Occipital lobe (tissue), 2 donors: Measurements from ENCODE around the gene ABHD12B. TPM values are rescaled to one million over a fixed set of nuclear protein-coding genes. Genes with fewer than 3 reads are reported as not detected.
"Not testable (repeated sequence)": the region's sequence is repeated elsewhere in the genome, so short reads cannot be mapped to it uniquely, and the experiment has no call there.

Experiments used
- DNase-seq: peaks from one replicate; lab custom pipeline; 2025; lab: John Stamatoyannopoulos, UW
- total RNA-seq: library from RNA; depleted of rRNA; stranded (reverse); fragments of >200 nt; gene quantifications from one replicate; pipeline ENCODE4 v1.2.3, GENCODE V29; 2014

The ABHD12B gene
- total RNA-seq, 1 donor from 2014 or later: not detected

GRCh38 chr14:50932592-50933495, 61.0 kb downstream of the ABHD12B start:
- DNase-seq: no peak

DNA sequence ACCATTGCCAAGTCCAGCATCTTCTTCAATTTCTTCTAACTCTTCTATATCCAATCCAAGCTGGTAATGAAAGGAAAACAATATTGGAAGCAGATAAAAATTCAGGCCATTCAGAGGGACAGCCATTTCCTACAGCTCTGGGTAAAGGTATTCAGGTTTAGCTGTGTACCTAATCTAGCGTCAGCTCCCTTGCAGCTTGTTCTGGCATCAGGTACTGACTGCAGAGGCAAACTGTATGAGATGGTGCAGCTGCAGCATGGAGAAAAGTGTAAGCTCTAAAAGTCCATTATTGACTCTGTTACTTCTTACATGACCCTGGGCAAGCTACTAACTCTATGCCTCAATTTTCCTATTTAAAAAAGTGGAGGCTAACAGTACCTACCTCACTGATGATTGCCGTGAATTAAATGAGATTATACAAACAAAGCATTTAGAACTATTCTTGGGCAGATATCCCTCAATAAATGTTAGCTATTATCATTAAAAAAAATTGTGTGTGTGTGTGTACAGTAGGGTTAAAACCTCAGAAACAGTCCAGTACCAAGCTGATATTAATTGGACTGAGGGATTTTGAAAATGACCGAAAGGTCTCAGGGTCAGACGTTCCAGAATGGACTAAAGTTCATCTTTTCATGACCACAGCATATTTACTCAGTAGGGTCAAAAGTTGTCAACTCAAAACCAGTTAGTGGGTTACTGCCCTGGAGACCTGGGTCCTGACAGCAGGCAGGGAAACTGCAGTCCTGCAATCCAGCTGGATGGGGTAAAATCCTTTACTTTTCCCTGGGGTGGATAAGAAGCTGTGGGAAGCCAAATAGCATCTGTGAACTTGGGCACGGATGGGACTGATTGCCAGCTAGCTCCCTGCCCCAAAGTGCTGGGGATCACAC, 63.5 kb downstream of the ABHD12B start:
- no peak for DNase-seq

DNA sequence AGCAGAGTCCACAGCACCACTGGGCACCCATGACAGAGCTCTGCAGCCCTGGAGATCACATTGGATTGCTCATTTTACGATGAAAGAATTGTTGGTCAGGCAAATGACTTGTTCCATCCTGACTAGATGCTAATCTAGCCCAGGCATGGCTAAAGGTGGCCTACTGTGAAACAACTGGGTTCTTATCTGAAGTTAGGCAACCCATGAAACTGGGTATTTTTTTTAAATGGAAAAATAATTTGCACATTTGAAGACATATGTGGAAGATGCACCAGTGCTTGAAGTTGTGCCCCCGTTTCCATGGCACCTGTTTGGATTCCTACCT, 64.1 kb downstream of the ABHD12B start:
- no peak for DNase-seq

DNA sequence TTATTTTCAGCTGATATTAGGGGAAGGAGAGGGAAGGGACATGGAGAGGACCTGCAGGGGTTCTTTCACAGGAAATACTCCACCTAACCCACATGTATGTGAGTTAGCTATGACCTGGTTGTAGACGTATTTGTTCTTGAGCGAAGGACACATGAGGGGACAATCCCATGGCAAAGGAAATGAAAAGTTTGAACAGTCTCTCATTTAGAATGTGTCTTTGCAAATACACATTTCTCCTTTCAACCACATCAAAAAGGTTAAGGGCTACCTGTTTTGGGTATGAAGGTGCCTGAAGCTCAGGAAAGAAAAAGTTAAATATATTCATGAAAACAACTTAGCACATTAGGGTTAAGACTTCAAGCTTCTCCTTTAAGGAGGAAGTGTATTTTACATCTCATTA, 65.0 kb downstream of the ABHD12B start:
- no peak for DNase-seq

GRCh38 chr14:50937325-50937724, 65.5 kb downstream of the ABHD12B start:
- no peak for DNase-seq

DNA sequence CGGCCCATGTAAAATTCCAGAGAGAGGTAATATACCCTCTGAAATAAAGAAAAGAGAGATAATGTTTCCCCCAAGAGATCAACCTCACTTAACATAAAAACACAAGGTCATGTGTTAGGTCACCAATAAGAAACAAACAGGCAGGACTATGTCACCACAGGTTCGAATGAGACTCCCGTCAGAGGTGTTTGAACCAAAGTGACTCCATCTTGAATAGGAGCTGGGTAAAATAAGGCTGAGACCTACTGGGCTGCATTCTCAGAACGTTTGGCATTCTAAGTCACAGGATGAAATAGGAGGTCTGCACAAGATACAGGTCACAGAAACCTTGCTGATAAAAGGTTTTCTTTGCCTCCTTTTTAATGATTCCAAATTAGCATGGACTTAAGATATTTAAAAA, 65.9 kb downstream of the ABHD12B start:
- DNase-seq: no peak

DNA sequence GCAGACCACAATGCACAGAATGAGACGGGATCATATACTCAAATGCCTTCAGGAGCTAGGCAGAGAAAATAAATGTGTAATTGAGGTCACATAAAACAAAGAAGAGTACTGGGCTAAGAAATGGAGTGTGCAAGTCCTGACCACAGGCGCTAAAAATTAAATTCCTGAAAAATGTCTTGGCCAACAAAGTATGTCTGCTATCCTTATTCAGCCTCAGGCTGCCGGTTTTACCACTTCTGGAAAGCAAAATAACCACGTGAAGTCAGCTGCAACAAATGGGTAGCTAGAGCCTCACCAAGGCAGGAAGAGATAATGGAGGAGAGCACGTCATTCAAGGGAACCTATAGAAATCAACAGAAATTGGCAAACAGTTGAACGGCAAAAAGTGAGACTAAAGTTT, 69.3 kb downstream of the ABHD12B start:
- DNase-seq: no peak

GRCh38 chr14:50941638-50942037, 69.8 kb downstream of the ABHD12B start:
- DNase-seq: not testable (repeated sequence)

GRCh38 chr14:50943261-50943942, 71.5 kb downstream of the ABHD12B start:
- DNase-seq: no peak

DNA sequence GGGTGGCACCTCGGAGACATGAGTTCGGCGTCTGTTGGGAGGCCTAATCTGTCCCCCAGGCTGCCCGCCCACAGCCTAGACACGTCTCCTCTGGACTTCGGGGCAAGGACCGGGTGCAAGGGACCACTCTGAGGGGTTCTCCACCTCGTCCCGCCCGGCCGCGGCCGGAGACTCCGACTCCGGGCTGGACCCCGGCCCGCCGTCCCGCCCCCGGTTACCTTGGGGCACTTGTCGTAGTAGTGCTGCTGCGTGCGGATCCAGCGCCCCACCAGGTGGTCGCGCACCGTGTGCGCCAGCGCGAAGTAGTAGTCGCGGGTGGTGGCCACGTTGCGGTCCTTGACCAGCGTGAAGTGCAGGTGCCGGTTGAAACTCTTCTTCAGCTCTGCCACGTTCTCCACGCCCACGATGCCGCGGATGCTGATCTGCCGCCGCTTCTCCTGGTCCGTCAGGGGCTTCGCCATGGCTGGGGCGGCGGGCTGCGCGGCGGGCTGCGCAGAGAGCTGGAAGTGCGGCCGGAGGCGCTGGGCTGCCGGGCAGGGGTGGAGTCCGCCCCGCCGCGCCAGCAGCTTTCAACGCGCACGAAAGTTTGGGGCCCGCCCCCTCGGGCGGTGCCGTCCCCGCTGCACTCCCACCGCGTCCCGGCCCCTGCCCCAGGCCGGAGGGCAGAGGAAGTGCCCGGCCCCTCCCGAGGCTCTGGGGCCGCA, 72.2 kb downstream of the ABHD12B start, which contains the start of gene PYGL:
TSS of gene PYGL (minus strand) at position 541 of the 704 bp plus-strand sequence. CDS start at position 461, 80 bp downstream.
- no peak for DNase-seq

- DNase-seq: no peak
Measured at GRCh38 chr14:50944647-50945413, 73.0 kb downstream of the ABHD12B start.

DNA sequence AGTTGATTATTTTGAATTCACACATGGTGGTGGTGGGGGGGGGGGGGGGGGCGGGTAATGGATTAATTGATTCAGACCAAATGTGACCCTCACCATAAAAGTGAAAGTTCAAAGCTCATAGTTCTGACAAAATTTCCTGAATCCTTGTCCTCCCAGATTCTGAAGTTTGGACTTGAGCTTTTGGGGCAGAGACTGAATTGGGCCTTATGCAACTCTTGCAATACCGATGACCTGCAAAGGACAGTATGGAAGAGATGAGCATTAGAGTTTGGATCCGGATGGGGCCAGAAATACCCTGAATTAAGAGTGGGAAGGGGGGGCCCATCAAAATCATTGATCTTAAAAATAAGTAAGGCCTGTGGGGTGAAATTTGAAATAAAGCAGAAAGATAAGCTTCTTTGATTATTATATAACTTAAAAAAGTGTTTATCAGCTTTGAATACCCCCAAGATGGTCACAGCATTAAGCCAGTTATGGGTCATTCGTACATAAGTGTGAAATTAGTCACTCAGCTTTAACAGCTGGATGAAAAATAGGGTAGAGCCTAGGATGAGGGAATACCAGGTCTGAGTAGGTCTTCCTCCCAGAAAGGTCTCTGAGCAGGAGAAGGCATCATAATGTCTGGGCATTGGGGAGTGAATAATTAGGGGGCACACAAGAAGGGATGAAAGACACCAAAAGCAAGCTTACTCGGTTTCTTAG, 74.5 kb downstream of the ABHD12B start:
- DNase-seq: no peak

GRCh38 chr14:50947446-50947845, 75.6 kb downstream of the ABHD12B start:
- DNase-seq: no peak

- no peak for DNase-seq
Measured at GRCh38 chr14:50948205-50948604, 76.4 kb downstream of the ABHD12B start.

- DNase-seq: no peak
Measured at GRCh38 chr14:50951032-50951431, 79.2 kb downstream of the ABHD12B start.

DNA sequence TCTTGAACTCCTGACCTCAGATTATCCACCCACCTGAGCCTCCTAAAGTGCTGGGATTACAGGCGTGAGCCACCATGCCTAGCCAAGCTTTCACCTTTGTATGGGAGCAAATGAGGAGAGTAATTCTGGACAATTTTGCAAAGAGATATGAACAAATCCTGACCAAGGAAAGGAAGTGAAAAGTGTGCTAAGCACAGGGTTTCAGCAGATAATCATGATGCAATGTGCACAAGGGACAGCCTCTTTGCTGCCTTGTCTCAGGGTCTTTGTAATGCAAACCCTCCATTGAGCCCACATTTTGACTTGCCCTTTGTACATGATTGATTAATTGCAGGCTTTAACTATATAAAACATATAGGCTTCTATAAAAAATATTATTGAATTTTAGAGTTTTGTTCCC, 81.6 kb downstream of the ABHD12B start:
- DNase-seq: no peak
